Ishikawa (cell line): ENCODE measurements around the gene ABCC8.

Experiments used
- CEBPB ChIP-seq: IDR thresholded peaks from 2 replicates; pipeline ENCODE4 v1.6.1; 2012
- CREB1 ChIP-seq: IDR thresholded peaks from 2 replicates; pipeline ENCODE4 v1.6.1; 2012; ENCODE audit warnings: low read depth
- EGR1 ChIP-seq: IDR thresholded peaks from 2 replicates; pipeline ENCODE4 v1.6.1; 2012
- EP300 ChIP-seq: IDR thresholded peaks from 2 replicates; pipeline ENCODE4 v1.6.1; 2012; ENCODE audit warnings: borderline replicate concordance
- FOXM1 ChIP-seq: IDR thresholded peaks from 2 replicates; pipeline ENCODE4 v1.6.1; 2012; ENCODE audit warnings: low read depth, borderline replicate concordance
- NFIC ChIP-seq: IDR thresholded peaks from 2 replicates; pipeline ENCODE4 v1.6.1; 2012
- RAD21 ChIP-seq: IDR thresholded peaks from 2 replicates; pipeline ENCODE4 v1.6.1; 2012; ENCODE audit warnings: low read depth
- REST ChIP-seq: IDR thresholded peaks from 2 replicates; pipeline ENCODE4 v1.6.1; 2012; ENCODE audit warnings: low read depth, mild to moderate bottlenecking
- TAF1 ChIP-seq: IDR thresholded peaks from 2 replicates; pipeline ENCODE4 v1.6.1; 2012; ENCODE audit warnings: low read depth, mild to moderate bottlenecking
- TCF12 ChIP-seq: IDR thresholded peaks from 2 replicates; pipeline ENCODE4 v1.6.1; 2012; ENCODE audit warnings: low read depth
- TEAD4 ChIP-seq: IDR thresholded peaks from 2 replicates; pipeline ENCODE4 v1.6.1; 2012
- YY1 ChIP-seq: IDR thresholded peaks from 2 replicates; pipeline ENCODE4 v1.6.1; 2012; ENCODE audit warnings: low read depth
- ZBTB7A ChIP-seq: IDR thresholded peaks from 2 replicates; pipeline ENCODE4 v1.6.1; 2012; ENCODE audit warnings: low read depth
- TF ChIP-seq, protein P1 (sequence below): IDR thresholded peaks from 2 replicates; pipeline ENCODE4 v1.6.1; 2012
- TF ChIP-seq, protein P2 (sequence below): IDR thresholded peaks from 2 replicates; pipeline ENCODE4 v1.6.1; 2012

The ABCC8 gene

DNA sequence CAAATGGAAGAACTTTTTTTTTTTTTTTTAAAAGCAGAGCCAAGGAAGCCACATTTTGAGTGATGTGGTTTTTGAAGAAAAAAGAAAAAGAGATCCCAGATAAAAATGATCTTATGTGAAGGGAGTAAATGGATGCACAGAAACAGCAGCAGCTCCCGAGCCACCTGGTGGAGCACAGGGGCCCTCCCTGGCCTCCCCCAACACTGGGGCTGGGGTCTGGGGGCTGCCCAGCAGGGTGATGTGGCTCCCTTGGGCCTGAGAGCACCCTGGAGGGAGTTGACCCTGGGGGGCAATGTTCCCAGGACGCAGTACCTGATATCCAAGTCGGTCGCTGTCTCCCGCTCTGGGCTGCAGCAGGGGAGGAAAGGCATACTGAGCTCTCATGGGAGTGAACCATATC, 61.7 kb downstream of the ABCC8 start:
- TF ChIP-seq, protein P1, sequence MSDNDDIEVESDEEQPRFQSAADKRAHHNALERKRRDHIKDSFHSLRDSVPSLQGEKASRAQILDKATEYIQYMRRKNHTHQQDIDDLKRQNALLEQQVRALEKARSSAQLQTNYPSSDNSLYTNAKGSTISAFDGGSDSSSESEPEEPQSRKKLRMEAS = no peak
- TF ChIP-seq EP300 (no peak), ZBTB7A (no peak), TAF1 (no peak), RAD21 (no peak), REST (no peak), FOXM1 (no peak), TEAD4 (no peak), EGR1 (no peak), CREB1 (no peak), TCF12 (no peak), YY1 (no peak)

GRCh38 chr11:17414317-17414737, 62.3 kb downstream of the ABCC8 start:
- no peak for TF ChIP-seq TEAD4
- TF ChIP-seq CREB1 = no peak
- TF ChIP-seq TCF12 = no peak
- TF ChIP-seq RAD21 = no peak
- TF ChIP-seq CEBPB = no peak
- TF ChIP-seq EGR1 = no peak
- TF ChIP-seq FOXM1 = no peak

GRCh38 chr11:17413414-17414316, 63.0 kb downstream of the ABCC8 start:
- TF ChIP-seq TCF12 = no peak
- TF ChIP-seq REST = no peak
- TF ChIP-seq NFIC = no peak
- no peak for TF ChIP-seq EGR1
- no peak for TF ChIP-seq CEBPB
- TF ChIP-seq CREB1 = no peak
- TF ChIP-seq FOXM1 = no peak
- TF ChIP-seq, protein P1 = no peak
- TF ChIP-seq EP300 = no peak
- no peak for TF ChIP-seq TAF1
- TF ChIP-seq, protein P2, sequence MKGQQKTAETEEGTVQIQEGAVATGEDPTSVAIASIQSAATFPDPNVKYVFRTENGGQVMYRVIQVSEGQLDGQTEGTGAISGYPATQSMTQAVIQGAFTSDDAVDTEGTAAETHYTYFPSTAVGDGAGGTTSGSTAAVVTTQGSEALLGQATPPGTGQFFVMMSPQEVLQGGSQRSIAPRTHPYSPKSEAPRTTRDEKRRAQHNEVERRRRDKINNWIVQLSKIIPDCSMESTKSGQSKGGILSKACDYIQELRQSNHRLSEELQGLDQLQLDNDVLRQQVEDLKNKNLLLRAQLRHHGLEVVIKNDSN = no peak
- no peak for TF ChIP-seq YY1

DNA sequence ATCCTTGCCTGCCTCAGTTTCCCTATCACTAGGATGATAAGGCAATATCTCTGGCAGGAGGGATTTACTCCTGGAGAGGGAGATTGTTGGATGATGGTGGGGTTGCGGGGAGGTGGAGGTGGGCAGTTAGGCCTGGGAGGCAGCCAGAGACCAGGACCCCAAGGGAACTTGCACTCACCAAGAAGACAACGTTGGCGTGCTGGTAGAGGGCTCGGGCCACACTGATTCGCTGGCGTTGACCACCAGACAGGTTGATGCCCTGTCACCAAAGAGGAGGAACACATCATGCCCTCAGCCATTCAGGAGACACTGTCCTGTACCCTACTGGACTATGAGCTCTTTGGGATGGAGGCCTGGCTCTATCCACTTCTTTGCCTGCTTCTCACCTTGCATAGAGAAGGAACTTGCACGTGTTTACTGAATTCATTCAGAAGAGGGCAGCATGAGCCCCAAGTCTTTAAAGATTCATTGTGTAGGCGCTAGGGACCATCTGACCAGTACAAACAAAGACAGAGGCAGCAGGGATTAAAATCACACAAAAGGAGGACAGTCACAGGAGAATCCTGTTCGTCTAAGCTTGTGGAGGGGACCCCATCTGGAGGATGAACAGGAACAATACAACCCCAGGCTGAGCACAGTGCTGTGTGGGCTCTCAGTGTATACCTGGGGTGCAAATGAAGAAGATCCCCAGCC, 64.0 kb downstream of the ABCC8 start:
- no peak for TF ChIP-seq TEAD4
- no peak for TF ChIP-seq NFIC
- TF ChIP-seq CEBPB = no peak
- no peak for TF ChIP-seq RAD21
- TF ChIP-seq TCF12 = no peak
- no peak for TF ChIP-seq REST
- no peak for TF ChIP-seq EGR1
- no peak for TF ChIP-seq YY1
- TF ChIP-seq FOXM1 = no peak
- TF ChIP-seq, protein P1 = no peak
- TF ChIP-seq, protein P2 = no peak
- no peak for TF ChIP-seq ZBTB7A
- TF ChIP-seq EP300 = no peak
- TF ChIP-seq CREB1 = no peak
- no peak for TF ChIP-seq TAF1
